ENCODE data around the gene WDR93. TPM values are rescaled to one million over a fixed set of nuclear protein-coding genes. Genes with fewer than 3 reads are reported as not detected.

The WDR93 gene
- total RNA-seq, 8 experiments from 2014 or later: 0.09 to 2.6 (median 0.24) TPM

GRCh38 chr15:89666858-89667705 lies 23.5 kb upstream of the WDR93 start:
- Histone ChIP-seq H3K27ac (no peak overlapping the region), H3K4me3 (no peak overlapping the region), H3K4me1 (replicated peaks in 1 of 2) (peaks cover 5 to 10% of the 10 kb centered on the region in 2 donors)
- ATAC-seq (replicated peaks in 6 of 8): no peak
- in situ Hi-C loops (cut with MboI; ENCODE audit: low pct_unique_long_range_greater_than_20kb in 2 of 9, low sequenced_read_pairs in 9 of 9, unreplicated experiment in 9 of 9): no loop called here
- WGBS, 10 experiments: 40 to 81% (median 77%) methylated on average over 1 to 7 of the region's 13 CpGs; no CpG with 5 or more reads in 7 of the 10 experiments

DNA sequence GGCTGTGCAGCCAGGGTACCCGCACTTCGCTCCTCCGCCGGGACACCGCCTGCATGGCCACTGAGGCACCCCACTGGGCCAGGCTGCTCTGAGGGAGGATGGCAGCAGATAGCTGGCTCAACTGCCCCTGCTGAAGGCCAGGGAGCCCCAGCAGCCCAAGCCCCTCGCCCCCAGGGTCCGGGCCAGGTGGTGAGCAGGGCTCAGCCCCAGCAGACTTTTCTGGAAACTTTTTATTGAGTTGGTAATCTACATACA lies 23.0 kb upstream of the WDR93 start:
- in situ Hi-C loops (cut with MboI; ENCODE audit: low pct_unique_long_range_greater_than_20kb in 2 of 9, low sequenced_read_pairs in 9 of 9, unreplicated experiment in 9 of 9): no loop called here
- WGBS, 10 experiments: 84 to 100% (median 87%) methylated on average over 1 to 6 of the region's 7 CpGs; no CpG with 5 or more reads in 7 of the 10 experiments
- ATAC-seq (replicated peaks in 6 of 8): no peak
- Histone ChIP-seq H3K4me3 (no peak overlapping the region), H3K4me1 (replicated peaks in 1 of 2) (peaks cover 5 to 10% of the 10 kb centered on the region in 2 donors), H3K27ac (no peak overlapping the region)

DNA sequence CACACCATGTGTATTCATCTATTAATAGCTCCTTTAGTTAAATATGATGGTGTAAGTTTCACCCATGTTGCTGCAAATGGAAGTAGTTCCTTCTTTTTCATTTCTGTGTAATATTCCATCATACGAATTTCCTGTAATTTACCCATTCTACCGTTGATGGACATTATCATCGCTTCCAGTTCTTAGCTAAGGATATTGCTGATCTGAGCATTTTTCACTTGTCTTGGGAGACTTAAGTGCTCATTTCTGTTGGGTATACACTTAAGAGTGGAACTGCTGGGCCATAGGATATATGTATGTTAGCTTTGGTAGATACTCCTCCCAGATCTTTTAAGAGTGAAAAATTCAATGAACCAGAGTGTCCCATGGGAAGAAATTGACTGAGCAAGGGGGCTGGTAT lies 22.4 kb upstream of the WDR93 start:
- no peak overlapping the region for H3K27ac ChIP-seq
- in situ Hi-C loops (cut with MboI; ENCODE audit: low pct_unique_long_range_greater_than_20kb in 2 of 9, low sequenced_read_pairs in 9 of 9, unreplicated experiment in 9 of 9): no loop called here
- H3K4me1 ChIP-seq (replicated peaks in 1 of 2): peaks cover 5 to 10% of the 10 kb centered on the region in 2 donors
- no peak for ATAC-seq (replicated peaks in 6 of 8)
- H3K4me3 ChIP-seq: no peak overlapping the region
- WGBS, 10 experiments: 89 to 100% (median 100%) methylated on average over 2 to 3 of the region's 3 CpGs; no CpG with 5 or more reads in 2 of the 10 experiments

GRCh38 chr15:89669309-89669865 lies 21.2 kb upstream of the WDR93 start:
- Histone ChIP-seq H3K27ac (no peak overlapping the region), H3K4me1 (replicated peaks in 1 of 2) (peaks cover 5 to 10% of the 10 kb centered on the region in 2 donors), H3K4me3 (no peak overlapping the region)
- in situ Hi-C loops (cut with MboI; ENCODE audit: low pct_unique_long_range_greater_than_20kb in 2 of 9, low sequenced_read_pairs in 9 of 9, unreplicated experiment in 9 of 9): no loop called here
- no peak for ATAC-seq (replicated peaks in 6 of 8)
- 90 to 100% methylated on average over 1 to 2 of the region's 9 CpGs; no CpG with 5 or more reads in 8 of the 10 experiments for WGBS, 10 experiments

DNA sequence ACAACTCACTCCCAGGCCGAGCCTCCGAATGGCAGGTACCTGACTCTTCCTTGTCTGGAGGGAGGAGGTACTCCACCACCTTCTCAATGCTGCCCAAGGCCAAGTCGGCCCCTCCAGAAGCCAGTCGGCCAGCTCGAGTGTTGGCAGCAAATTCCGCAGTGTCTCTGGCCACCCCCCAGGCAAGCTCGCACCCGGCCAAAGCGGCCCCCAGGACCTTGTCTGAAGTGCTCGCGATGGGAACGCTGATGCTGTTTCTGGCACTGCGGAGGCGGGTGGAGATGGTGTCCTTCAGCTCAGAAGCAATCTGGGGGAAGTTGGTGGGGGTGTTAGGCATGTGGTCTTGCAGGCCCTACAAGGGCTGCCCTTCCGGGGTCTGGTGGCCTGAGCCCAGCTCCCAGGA lies 20.7 kb upstream of the WDR93 start:
- Histone ChIP-seq H3K27ac (no peak overlapping the region), H3K4me3 (no peak overlapping the region), H3K4me1 (replicated peaks in 1 of 2) (peaks cover 3 to 8% of the 10 kb centered on the region in 2 donors)
- WGBS, 10 experiments: 70 to 100% (median 80%) methylated on average over 1 to 6 of the region's 15 CpGs; no CpG with 5 or more reads in 6 of the 10 experiments
- no peak for ATAC-seq (replicated peaks in 6 of 8)
- in situ Hi-C loops (cut with MboI; ENCODE audit: low pct_unique_long_range_greater_than_20kb in 2 of 9, low sequenced_read_pairs in 9 of 9, unreplicated experiment in 9 of 9): no loop called here

DNA sequence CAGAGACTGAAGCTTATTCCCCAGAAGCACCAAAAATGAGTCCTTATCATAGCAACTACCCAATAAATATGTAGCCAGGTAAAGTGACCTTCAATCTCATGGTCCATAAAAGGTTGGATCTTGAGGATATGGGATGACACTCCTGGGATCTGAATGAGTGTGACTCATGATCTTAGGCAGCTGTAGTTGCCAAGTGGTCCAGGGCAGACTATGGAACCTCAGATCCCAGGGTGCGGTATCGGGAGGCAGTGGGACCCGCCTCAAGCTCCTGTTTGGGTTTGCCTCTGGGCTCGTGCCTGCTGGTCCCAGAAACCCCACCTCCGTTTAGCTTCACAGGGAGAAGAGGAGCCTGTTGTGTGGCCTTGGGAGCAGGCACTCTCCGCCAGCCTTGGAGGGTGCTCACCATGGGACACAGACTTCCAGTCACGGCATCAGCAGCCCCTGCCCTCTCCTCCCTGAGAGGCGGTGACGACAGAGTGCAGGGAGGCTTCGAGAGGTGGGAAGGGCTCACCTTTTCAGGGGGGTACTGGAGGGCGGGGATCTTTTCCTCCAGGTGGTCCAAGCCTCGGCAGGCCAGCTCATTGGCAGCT lies 19.5 kb upstream of the WDR93 start:
- no peak for ATAC-seq (replicated peaks in 6 of 8)
- Histone ChIP-seq H3K4me3 (no peak overlapping the region), H3K4me1 (replicated peaks in 1 of 2) (peaks cover 0 to under 1% of the 10 kb centered on the region in 2 donors), H3K27ac (no peak overlapping the region)
- in situ Hi-C loops (cut with MboI; ENCODE audit: low pct_unique_long_range_greater_than_20kb in 2 of 9, low sequenced_read_pairs in 9 of 9, unreplicated experiment in 9 of 9): no loop called here
- 58 to 70% methylated on average over 4 of the region's 12 CpGs; no CpG with 5 or more reads in 8 of the 10 experiments for WGBS, 10 experiments

DNA sequence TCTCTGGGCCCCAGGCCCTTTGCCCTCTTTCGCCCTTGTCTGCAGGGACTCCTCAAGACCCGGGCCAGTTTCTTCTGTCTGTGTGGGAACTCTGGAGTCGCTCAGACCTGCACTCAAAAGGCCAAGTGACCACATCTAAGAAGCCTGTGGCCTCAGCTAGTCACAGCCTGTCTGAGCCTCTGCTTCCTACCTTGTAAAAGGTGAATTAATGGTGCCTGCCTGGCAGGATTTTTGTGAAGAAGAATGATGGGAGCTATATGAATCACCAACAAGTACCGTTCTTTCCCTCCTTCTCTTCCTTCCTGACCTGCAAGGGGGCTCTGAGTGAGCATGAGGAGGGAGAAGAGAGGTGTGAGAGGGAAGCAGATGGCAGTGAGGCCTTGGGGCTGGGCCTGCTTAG lies 18.9 kb upstream of the WDR93 start:
- ATAC-seq (replicated peaks in 6 of 8): no peak
- Histone ChIP-seq H3K4me3 (no peak overlapping the region), H3K27ac (no peak overlapping the region), H3K4me1 (replicated peaks in 1 of 2) (no peaks in the 10 kb centered on the region)
- in situ Hi-C loops (cut with MboI; ENCODE audit: low pct_unique_long_range_greater_than_20kb in 2 of 9, low sequenced_read_pairs in 9 of 9, unreplicated experiment in 9 of 9): no loop called here
- 25 to 92% (median 50%) methylated on average over 1 to 2 of the region's 4 CpGs; no CpG with 5 or more reads in 3 of the 10 experiments for WGBS, 10 experiments

- 0 to 100% (median 91%) methylated on average over 1 to 4 of the region's 12 CpGs; no CpG with 5 or more reads in 1 of the 10 experiments for WGBS, 10 experiments
- Histone ChIP-seq H3K4me3 (no peak overlapping the region), H3K4me1 (replicated peaks in 1 of 2) (no peaks in the 10 kb centered on the region), H3K27ac (no peak overlapping the region)
- ATAC-seq (replicated peaks in 6 of 8): peak in 3 of 8 experiments; percentile 21 to 63 (median 58)
- in situ Hi-C loops (cut with MboI; ENCODE audit: low pct_unique_long_range_greater_than_20kb in 2 of 9, low sequenced_read_pairs in 9 of 9, unreplicated experiment in 9 of 9): no loop called here
Observed at GRCh38 chr15:89672221-89673164, 18.1 kb upstream of the WDR93 start.

DNA sequence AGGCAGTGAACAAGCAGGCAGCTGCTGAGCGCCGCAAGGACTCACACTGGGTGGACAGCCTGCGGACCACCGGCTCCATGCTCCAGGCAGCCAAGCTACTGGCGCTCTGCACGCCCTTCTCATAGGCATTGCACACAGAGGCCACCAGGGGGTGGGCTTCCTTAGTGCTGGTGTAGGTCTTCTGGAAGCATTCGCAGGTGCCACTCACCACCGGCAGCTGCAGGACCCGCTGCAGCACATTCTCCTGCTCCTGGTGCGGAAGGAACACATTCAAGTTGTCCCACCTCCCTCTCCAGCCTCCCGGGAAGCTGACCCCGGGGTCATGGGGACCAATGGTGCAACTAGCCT lies 17.5 kb upstream of the WDR93 start:
- ATAC-seq (replicated peaks in 6 of 8): peak in 5 of 8 experiments; percentile 24 to 83 (median 45)
- no peak overlapping the region for H3K4me3 ChIP-seq
- WGBS, 10 experiments: 0 to 73% (median 38%) methylated on average over 1 to 3 of the region's 12 CpGs; no CpG with 5 or more reads in 6 of the 10 experiments
- H3K27ac ChIP-seq: no peak overlapping the region
- H3K4me1 ChIP-seq (replicated peaks in 1 of 2): no peaks in the 10 kb centered on the region
- in situ Hi-C loops (cut with MboI; ENCODE audit: low pct_unique_long_range_greater_than_20kb in 2 of 9, low sequenced_read_pairs in 9 of 9, unreplicated experiment in 9 of 9): no loop called here

- ATAC-seq (replicated peaks in 6 of 8): no peak
- 0 to 100% (median 74%) methylated on average over 1 to 4 of the region's 4 CpGs; no CpG with 5 or more reads in 3 of the 10 experiments for WGBS, 10 experiments
- Histone ChIP-seq H3K27ac (no peak overlapping the region), H3K4me3 (no peak overlapping the region), H3K4me1 (replicated peaks in 1 of 2) (no peaks in the 10 kb centered on the region)
- in situ Hi-C loops (cut with MboI; ENCODE audit: low pct_unique_long_range_greater_than_20kb in 2 of 9, low sequenced_read_pairs in 9 of 9, unreplicated experiment in 9 of 9): no loop called here
Observed at GRCh38 chr15:89674526-89674925, 16.1 kb upstream of the WDR93 start.

DNA sequence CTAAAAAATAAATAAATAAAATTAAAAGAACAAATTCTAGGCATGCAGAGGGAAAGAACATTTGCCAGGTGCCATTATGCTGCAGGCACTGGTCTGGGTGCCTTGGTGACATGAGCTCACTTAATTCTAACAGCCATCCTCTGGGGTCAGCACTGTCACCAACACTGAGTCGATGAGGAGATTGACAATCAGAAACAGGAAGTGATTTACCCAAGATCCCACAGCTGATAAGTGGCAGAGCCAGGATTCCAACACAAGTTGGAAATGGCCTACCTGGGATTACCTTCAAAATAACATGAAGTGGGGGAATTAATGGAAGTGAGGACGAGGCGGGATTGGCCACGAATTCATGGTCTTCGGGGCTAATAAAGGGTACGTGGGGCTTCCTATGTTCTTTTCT lies 15.0 kb upstream of the WDR93 start:
- Histone ChIP-seq H3K4me3 (no peak overlapping the region), H3K4me1 (replicated peaks in 1 of 2) (peaks cover 0 to 2% of the 10 kb centered on the region in 2 donors), H3K27ac (no peak overlapping the region)
- in situ Hi-C loops (cut with MboI; ENCODE audit: low pct_unique_long_range_greater_than_20kb in 2 of 9, low sequenced_read_pairs in 9 of 9, unreplicated experiment in 9 of 9): no loop called here
- 40 to 100% (median 82%) methylated on average over 1 to 6 of the region's 6 CpGs; no CpG with 5 or more reads in 1 of the 10 experiments for WGBS, 10 experiments
- no peak for ATAC-seq (replicated peaks in 6 of 8)

DNA sequence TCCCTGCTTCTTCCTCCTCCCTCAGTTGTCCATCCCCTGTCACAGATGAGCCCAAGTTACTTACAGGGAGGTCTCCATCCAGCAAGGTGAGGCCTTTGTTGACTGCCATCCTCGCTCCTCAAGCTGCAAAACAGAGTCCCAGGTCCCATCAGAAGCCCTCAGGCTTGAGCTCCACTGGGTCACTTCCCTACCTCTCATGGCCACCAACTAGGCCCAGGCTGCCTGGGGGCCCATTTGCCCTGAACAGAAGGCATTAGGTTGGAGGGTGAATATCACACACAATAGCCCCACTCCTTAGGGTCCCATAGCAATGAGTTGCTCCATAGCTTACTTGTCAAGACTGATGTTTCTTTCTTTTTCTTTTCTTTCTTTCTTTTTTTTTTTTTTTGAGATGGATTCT lies 13.2 kb upstream of the WDR93 start:
- H3K4me1 ChIP-seq (replicated peaks in 1 of 2): peaks cover 0 to 2% of the 10 kb centered on the region in 2 donors
- no peak overlapping the region for H3K4me3 ChIP-seq
- 40 to 100% (median 60%) methylated on average over 1 of the region's 1 CpG; no CpG with 5 or more reads in 7 of the 10 experiments for WGBS, 10 experiments
- ATAC-seq (replicated peaks in 6 of 8): no peak
- in situ Hi-C loops (cut with MboI; ENCODE audit: low pct_unique_long_range_greater_than_20kb in 2 of 9, low sequenced_read_pairs in 9 of 9, unreplicated experiment in 9 of 9): no loop called here
- H3K27ac ChIP-seq: no peak overlapping the region

Measured in motor neuron (in vitro differentiated cells).